OCI-LY1 (cell line): ENCODE measurements around the gene HMGCS1.

ENCODE experiments used
- H2AFZ ChIP-seq: fragments of 200-600 bp; sonication (generic), shearing (Covaris generic); 2 replicates; pipeline ENCODE4 v1.6.0; 2014; ENCODE audit warnings: antibody characterized with exemption, mild to moderate bottlenecking, low read length
- H3F3A ChIP-seq: fragments of 200-600 bp; sonication (generic), shearing (Covaris generic); 2 replicates; pipeline ENCODE4 v1.6.0; 2014; ENCODE audit warnings: mild to moderate bottlenecking, antibody characterized with exemption, low read length, moderate library complexity; ENCODE audit not compliant: insufficient read depth
- H3K27ac ChIP-seq: fragments of 200-600 bp; sonication (generic); 2 replicates; pipeline ENCODE4 v1.5.1; 2014; ENCODE audit warnings: low read length, mixed run types, mild to moderate bottlenecking, low read depth; ENCODE audit not compliant: poor library complexity, severe bottlenecking
- H3K27me3 ChIP-seq: fragments of 200-600 bp; sonication (generic); 2 replicates; pipeline ENCODE4 v1.6.0; 2014; ENCODE audit warnings: antibody characterized with exemption, mild to moderate bottlenecking, low read length, moderate library complexity; ENCODE audit not compliant: insufficient read depth
- H3K36me3 ChIP-seq: fragments of 200-600 bp; sonication (generic); 2 replicates; pipeline ENCODE4 v1.6.1; 2014; ENCODE audit warnings: mild to moderate bottlenecking, antibody characterized with exemption, low read length, moderate library complexity, mixed read lengths; ENCODE audit not compliant: insufficient read depth
- H3K4me1 ChIP-seq: fragments of 200-600 bp; sonication (generic); 2 replicates; pipeline ENCODE4 v1.5.1; 2014; ENCODE audit warnings: mild to moderate bottlenecking, low read length, moderate library complexity; ENCODE audit not compliant: insufficient read depth, severe bottlenecking
- H3K4me2 ChIP-seq: fragments of 200-600 bp; sonication (generic), shearing (Covaris generic); 2 replicates; pipeline ENCODE4 v1.6.1; 2014; ENCODE audit warnings: low read length
- H3K4me3 ChIP-seq: fragments of 200-600 bp; sonication (generic); 2 replicates; pipeline ENCODE4 v1.5.1; 2014; ENCODE audit warnings: low read length, low read depth, mild to moderate bottlenecking, mixed read lengths; ENCODE audit not compliant: poor library complexity, severe bottlenecking
- H3K79me2 ChIP-seq: fragments of 200-600 bp; shearing (Covaris generic); 2 replicates; pipeline ENCODE4 v1.6.1; 2016; ENCODE audit warnings: mixed run types, low read length, mixed read lengths; ENCODE audit not compliant: insufficient read depth
- H3K9ac ChIP-seq: fragments of 200-600 bp; sonication (generic), shearing (Covaris generic); 2 replicates; pipeline ENCODE4 v1.6.1; 2014; ENCODE audit warnings: mild to moderate bottlenecking, low read length, mixed read lengths
- H3K9me2 ChIP-seq: fragments of 200-600 bp; sonication (generic), shearing (Covaris generic); 2 replicates; pipeline ENCODE4 v1.6.1; 2014; ENCODE audit warnings: low read depth, mild to moderate bottlenecking, low read length, mixed read lengths
- H3K9me3 ChIP-seq: fragments of 200-600 bp; shearing (Covaris generic); 2 replicates; pipeline ENCODE4 v1.6.1; 2014; ENCODE audit warnings: low read length, mixed read lengths
- H4K20me1 ChIP-seq: fragments of 200-600 bp; sonication (generic), shearing (Covaris generic); 2 replicates; pipeline ENCODE4 v1.6.0; 2016; ENCODE audit warnings: mild to moderate bottlenecking, low read length; ENCODE audit not compliant: insufficient read depth
- EZH2 ChIP-seq: fragments of 200-600 bp; sonication (generic), shearing (Covaris generic); IDR thresholded peaks from 2 replicates; pipeline ENCODE4 v1.8.0; 2017; ENCODE audit warnings: borderline replicate concordance, mixed run types, mild to moderate bottlenecking, antibody characterized with exemption, low read length, moderate library complexity, mixed read lengths
- TF ChIP-seq, protein P1 (sequence below): fragments of 200-600 bp; sonication (generic), shearing (Covaris generic); IDR thresholded peaks from 2 replicates; pipeline ENCODE4 v1.5.1; 2017; ENCODE audit warnings: mild to moderate bottlenecking, antibody characterized with exemption, low read length, moderate library complexity, mixed read lengths

HMGCS1 gene

DNA sequence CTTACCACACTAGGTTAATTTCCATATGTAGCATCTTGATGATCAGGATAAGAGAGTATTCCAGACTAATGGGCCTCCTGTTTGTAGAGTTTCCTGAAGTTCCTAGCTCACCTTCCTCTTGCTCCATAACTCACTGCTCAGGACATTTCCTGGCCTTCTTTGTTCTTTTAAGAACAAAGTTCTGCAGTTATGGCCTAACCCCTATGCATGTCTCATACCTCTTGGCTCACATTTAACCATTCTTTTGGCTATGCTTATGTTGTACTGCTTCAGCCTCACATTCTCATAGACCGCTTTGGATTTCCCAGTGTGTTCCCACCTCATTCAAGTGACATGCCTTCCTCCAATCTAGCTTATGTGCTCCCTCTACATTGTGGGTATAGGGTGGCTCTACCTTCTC, 40.5 kb upstream of the HMGCS1 start:
- Histone ChIP-seq H3F3A (no peaks in the 10 kb centered on the region), H3K9ac (no peak overlapping the region), H3K4me2 (no peak overlapping the region), H3K27me3 (0 out of 2 replicates have a peak, but pooled peaks cover 4% of the 10 kb centered on the region), H3K36me3 (no peaks in the 10 kb centered on the region), H2AFZ (no peak overlapping the region), H3K9me2 (no peaks in the 10 kb centered on the region), H3K27ac (no peak overlapping the region), H4K20me1 (no peaks in the 10 kb centered on the region), H3K4me1 (no peaks in the 10 kb centered on the region), H3K4me3 (no peak overlapping the region), H3K79me2 (no peaks in the 10 kb centered on the region), H3K9me3 (no peaks in the 10 kb centered on the region)
- TF ChIP-seq, protein P1, sequence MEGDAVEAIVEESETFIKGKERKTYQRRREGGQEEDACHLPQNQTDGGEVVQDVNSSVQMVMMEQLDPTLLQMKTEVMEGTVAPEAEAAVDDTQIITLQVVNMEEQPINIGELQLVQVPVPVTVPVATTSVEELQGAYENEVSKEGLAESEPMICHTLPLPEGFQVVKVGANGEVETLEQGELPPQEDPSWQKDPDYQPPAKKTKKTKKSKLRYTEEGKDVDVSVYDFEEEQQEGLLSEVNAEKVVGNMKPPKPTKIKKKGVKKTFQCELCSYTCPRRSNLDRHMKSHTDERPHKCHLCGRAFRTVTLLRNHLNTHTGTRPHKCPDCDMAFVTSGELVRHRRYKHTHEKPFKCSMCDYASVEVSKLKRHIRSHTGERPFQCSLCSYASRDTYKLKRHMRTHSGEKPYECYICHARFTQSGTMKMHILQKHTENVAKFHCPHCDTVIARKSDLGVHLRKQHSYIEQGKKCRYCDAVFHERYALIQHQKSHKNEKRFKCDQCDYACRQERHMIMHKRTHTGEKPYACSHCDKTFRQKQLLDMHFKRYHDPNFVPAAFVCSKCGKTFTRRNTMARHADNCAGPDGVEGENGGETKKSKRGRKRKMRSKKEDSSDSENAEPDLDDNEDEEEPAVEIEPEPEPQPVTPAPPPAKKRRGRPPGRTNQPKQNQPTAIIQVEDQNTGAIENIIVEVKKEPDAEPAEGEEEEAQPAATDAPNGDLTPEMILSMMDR, result no peak
- TF ChIP-seq EZH2, result no peak

DNA sequence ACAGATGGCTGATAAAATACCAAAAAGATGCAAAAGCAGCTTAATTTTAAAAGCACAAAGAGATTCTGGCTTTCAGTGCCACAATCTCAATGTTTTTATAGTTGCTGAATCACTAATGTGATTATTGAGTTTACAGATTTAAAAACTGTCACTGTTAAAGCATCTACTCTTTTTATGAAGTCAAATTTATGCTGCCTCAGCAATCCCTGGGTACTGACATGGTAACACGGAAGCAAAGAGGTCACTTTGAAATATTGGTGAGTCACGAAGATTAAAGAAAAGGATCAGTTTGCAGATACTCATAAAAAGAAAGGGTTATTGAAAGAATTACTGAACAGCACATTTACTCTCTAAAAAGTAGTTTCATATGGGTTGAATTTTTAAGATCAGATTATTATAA, 39.7 kb upstream of the HMGCS1 start:
- Histone ChIP-seq H4K20me1 (no peaks in the 10 kb centered on the region), H3K4me2 (no peak overlapping the region), H3K4me1 (no peaks in the 10 kb centered on the region), H2AFZ (no peak overlapping the region), H3K36me3 (no peaks in the 10 kb centered on the region), H3F3A (no peaks in the 10 kb centered on the region), H3K9ac (no peak overlapping the region), H3K4me3 (no peak overlapping the region), H3K27ac (no peak overlapping the region), H3K79me2 (no peaks in the 10 kb centered on the region), H3K9me2 (no peaks in the 10 kb centered on the region), H3K9me3 (no peaks in the 10 kb centered on the region), H3K27me3 (0 out of 2 replicates have a peak, but pooled peaks cover 4% of the 10 kb centered on the region)
- TF ChIP-seq EZH2, result no peak
- TF ChIP-seq, protein P1, result no peak

DNA sequence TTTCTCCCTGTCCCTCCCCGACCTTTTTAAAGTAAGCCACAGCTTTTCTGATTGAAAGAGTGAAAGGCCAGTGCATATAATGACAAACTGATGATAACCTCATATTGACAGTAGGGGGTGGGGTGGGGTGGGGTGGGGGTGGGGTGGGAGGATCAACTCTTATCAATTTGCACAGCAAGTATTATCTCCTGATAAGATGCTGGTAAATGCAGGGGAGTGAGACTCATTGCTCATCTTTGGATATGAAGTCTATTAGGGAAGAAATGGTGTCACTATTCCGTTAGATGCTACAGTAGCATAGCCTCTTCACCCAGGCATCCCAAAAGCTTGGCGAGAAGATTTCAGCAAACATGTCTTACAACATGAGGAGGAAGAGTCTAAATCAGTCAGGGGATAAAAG, 38.9 kb upstream of the HMGCS1 start:
- Histone ChIP-seq H4K20me1 (no peaks in the 10 kb centered on the region), H2AFZ (no peak overlapping the region), H3K36me3 (no peaks in the 10 kb centered on the region), H3K4me2 (no peak overlapping the region), H3K9ac (no peak overlapping the region), H3K79me2 (no peaks in the 10 kb centered on the region), H3K9me2 (no peaks in the 10 kb centered on the region), H3K4me1 (no peaks in the 10 kb centered on the region), H3K4me3 (no peak overlapping the region), H3K27me3 (0 out of 2 replicates have a peak, but pooled peaks cover 4% of the 10 kb centered on the region), H3K9me3 (no peaks in the 10 kb centered on the region), H3F3A (no peaks in the 10 kb centered on the region), H3K27ac (no peak overlapping the region)
- TF ChIP-seq, protein P1, result no peak
- TF ChIP-seq EZH2, result no peak
